Fibroblast of skin of back (primary cell): Measurements from ENCODE around the gene CYB5RL.
A peak's percentile ranks its signal among the peaks of the same experiment; 100 is the strongest.

Experiments
- DNase-seq: peaks from one replicate; pipeline ENCODE4 v3.0.0-alpha.2; 2013

The CYB5RL gene

GRCh38 chr1:54158071-54158470 lies 41.8 kb downstream of the CYB5RL start:
- peak; percentile 25 for DNase-seq

- no peak for DNase-seq
These were observed 42.4 kb downstream of the CYB5RL start for GRCh38 chr1:54157401-54157800.

GRCh38 chr1:54156986-54157385 lies 42.8 kb downstream of the CYB5RL start:
- no peak for DNase-seq

GRCh38 chr1:54156201-54156600 lies 43.6 kb downstream of the CYB5RL start:
- DNase-seq, result no peak

GRCh38 chr1:54153535-54154439 lies 46.0 kb downstream of the CYB5RL start:
- peak; percentile 61 for DNase-seq

GRCh38 chr1:54152696-54153095 lies 47.1 kb downstream of the CYB5RL start, which contains the start of gene CDCP2:
Gene CDCP2, minus strand, starts transcription at chr1:54153000. Its CDS starts 78 bp downstream, at chr1:54152922.
- no peak for DNase-seq

GRCh38 chr1:54151013-54151412 lies 48.8 kb downstream of the CYB5RL start:
- no peak for DNase-seq
